NCI-H2171 (cell line): ENCODE results near the gene USP9X.
"Not testable (repeated sequence)": the region's sequence is repeated elsewhere in the genome, so short reads cannot be mapped to it uniquely, and the experiment has no call there.

ENCODE experiments used
- DNase-seq: peaks from one replicate; lab custom pipeline; 2025; lab: John Stamatoyannopoulos, UW

Gene USP9X

DNA sequence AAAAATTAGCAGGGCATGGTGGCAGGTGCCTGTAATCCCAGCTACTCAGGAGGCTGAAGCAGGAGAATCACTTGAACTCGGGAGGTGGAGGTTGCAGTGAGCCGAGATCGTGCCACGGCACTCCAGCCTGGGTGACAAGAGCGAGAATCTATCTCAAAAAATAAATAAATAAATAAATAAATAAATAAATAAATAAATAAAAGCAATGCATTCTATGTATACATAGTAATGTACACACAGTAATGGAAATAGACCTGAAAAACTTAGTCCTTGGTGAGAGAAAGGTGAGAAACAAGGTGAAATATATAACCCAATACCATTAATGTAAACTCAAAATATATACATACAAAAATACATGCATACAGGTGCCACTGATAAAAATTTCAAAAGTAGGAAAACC, 197.1 kb downstream of the USP9X start:
- DNase-seq: not testable (repeated sequence)

DNA sequence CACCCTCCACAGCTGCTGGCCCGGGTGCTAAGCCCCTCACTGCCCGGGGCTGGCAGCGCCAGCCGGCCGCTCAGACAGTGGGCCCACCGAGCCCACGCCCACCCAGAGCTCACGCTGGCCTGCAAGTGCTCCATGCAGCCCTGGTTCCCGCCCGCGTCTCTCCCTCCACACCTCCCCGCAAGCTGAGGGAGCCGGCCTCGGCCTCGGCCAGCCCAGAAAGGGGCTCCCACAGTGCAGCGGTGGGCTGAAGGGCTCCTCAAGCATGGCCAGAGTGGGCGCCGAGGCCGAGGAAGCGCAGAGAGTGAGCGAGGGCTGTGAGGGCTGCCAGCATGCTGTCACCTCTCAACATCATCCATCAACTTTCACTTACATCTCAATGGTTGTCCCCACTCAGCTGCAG, 200.7 kb downstream of the USP9X start:
- not testable (repeated sequence) for DNase-seq
